COLO668 (cell line): Measurements from ENCODE around the gene INTS1.

Experiments used
- DNase-seq: peaks from one replicate; lab custom pipeline; 2025; ENCODE audit not compliant: unreplicated experiment; lab: John Stamatoyannopoulos, UW

The INTS1 gene

DNA sequence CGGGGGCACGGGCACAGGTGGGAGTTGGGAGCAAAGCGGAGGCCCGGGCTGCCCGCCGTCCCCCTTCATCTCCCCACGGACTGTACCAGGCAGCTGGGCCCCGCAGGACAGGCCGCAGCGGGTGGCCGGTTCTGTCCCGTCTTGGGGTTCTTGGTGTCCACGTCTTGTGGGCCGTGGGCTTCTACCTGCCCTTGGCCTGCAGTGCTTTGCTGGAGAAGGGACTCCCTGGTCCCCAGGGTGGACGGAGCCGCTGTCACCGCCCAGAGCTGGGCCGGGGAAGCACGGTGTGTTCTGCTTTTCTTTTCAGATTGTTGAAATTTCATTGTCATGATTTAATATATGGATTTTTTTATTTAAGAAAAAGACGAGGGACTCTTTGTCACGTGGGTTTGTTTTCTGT lies 38.1 kb upstream of the INTS1 start:
- no peak for DNase-seq

DNA sequence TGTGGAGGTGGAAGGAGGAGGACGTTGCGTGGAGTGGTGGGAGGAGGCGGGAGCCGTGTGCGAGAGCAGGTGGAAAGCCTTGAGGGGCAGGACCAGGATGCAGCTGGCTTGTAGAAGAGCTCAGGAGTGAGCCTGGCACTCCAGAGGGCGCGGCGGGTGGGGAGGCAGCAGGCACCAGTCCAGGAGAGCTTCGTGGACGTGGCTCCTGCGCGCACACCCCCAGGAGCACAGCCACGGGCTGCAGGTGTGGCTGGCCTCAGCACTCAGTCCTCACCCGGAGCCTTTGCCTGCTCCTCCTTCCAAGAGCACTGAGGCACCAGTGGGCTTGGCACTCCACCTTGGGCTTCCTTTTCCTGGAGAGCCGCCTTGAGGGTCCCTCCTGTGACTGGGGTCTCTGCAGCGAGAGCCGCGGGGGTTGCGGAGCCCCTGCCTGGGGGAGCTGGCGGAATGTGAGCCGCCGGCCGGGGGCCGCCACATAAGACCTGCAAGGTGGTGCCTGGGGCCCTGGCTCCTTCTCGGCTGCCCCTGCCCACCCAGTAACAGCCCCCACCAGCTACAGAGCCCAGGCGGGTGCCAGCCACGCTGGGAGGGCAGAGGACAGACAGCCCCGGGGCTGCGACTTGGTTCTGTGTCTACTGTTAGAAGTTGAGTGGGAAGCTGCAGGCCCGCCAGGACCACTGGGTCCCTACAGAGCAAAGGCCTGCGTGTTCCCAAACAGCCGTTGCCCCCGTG lies 37.4 kb upstream of the INTS1 start:
- DNase-seq: no peak

DNA sequence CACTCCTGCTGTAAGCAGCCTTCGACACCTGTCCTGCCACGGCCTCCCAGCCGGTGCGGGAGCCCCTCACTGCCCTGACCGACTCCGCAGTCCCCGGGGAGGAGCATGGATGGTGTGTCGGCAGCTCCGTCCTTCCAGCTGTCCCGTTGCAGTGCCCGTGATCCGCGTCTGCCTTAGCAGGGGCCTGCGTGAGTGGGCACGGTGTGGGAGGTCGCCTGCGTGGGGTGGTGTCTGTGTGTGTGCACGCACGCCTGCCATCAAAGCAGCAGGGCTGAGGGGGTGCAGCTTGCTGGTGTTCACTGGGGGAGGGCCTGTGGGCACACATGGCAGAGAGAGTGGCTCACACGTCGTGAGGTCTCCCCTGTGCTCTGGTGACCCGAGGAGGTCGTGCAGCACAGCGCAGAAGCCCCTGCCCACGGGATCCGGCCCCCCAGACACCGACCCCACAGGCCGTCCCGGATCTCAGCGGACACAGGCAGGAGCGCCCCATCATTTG lies 36.6 kb upstream of the INTS1 start:
- no peak for DNase-seq

DNA sequence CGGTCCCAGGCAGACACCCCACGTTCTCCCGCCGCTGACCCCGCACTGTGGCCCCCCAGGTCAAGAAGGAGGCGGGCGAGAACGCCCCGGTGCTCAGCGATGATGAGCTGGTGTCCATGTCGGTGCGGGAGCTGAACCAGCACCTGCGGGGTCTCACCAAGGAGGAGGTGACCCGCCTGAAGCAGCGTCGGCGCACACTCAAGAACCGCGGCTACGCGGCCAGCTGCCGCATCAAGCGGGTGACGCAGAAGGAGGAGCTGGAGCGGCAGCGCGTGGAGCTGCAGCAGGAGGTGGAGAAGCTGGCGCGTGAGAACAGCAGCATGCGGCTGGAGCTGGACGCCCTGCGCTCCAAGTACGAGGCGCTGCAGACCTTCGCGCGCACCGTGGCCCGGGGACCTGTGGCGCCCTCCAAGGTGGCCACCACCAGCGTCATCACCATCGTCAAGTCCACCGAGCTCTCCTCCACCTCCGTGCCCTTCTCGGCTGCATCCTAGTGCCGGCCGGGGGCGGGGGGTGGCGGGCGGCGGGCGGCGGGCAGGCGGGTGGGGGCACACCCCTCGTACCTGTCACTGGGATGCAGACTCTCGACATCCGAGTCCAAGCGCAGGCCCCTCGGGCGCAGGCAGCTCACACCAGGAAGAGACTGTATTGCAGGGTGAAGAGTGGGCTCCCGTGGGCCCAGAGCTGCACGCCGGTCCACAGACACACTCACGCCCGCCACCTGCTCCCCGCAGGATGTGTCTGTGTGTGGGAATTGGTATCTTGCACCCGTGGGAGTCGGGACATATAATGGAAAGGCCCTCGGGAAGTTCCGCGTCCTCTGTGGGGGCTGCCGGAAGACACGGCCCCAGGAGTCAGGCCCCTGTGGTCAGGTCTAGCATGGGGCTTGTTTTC lies 35.9 kb upstream of the INTS1 start:
- no peak for DNase-seq

DNA sequence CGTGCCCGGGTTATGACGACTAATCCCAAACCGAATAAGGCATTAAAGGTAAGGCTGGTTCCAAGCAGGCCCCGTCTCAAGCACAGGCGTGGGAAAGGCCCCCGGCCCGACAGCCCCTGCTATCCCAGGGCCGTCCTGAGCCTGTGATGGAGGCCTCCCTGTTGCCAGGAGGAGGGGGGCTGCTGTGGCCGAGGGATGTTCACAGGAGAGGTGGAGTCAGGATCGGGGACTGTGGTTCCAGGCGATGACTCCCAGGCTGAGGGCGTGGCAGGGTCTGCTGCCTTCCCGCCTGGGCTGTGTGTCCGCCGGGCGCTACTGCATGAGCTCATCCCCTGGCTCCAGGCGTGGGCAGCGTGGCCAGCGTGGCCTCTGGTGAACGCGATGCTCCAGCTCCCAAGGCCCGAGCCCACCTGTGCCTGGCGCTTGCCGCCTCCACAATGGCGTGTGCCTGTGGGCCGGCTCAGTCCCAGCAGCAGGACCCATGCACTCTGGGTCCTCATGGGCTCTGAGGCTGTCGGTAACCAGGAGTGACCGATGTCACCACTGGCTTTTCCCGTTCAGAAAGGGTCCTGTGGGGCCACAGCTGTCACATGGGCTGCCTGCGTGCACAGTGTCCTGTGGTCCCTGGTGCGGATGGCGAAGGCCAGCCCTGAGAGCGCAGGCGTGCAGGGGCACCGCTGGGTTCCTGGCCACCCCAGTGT lies 35.1 kb upstream of the INTS1 start:
- DNase-seq: no peak

DNA sequence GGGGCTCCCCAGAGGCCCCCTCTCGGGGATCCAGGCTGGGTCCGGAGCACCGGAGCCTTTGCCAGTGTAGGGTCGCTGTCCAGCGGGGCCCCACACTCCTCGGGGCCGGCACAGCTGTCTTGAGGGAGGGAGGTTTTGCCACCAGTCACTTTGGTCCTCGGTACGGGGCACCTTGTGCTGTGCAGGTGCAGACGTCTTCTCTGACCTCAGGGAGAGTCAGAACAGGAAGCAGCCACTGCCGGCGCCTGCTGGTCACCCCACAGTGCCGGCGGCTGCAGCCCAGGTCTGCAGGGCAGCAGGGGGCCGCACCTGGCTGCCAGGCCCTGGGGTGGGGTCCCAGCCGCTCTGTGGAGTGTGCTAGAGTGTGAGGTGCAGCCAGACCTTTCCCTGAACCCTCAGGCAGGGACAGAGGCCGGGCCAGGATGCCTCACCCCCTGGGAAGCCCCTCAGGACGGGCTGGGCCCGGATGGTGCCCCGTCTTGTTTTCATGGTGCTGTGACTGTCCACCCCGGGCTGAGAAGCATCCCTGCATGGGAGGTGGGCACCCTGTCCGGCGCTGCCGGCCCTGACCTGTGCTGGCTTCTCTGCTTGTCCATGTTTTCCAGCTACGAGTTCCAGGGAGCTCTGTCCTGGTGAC lies 34.5 kb upstream of the INTS1 start:
- DNase-seq: no peak

DNA sequence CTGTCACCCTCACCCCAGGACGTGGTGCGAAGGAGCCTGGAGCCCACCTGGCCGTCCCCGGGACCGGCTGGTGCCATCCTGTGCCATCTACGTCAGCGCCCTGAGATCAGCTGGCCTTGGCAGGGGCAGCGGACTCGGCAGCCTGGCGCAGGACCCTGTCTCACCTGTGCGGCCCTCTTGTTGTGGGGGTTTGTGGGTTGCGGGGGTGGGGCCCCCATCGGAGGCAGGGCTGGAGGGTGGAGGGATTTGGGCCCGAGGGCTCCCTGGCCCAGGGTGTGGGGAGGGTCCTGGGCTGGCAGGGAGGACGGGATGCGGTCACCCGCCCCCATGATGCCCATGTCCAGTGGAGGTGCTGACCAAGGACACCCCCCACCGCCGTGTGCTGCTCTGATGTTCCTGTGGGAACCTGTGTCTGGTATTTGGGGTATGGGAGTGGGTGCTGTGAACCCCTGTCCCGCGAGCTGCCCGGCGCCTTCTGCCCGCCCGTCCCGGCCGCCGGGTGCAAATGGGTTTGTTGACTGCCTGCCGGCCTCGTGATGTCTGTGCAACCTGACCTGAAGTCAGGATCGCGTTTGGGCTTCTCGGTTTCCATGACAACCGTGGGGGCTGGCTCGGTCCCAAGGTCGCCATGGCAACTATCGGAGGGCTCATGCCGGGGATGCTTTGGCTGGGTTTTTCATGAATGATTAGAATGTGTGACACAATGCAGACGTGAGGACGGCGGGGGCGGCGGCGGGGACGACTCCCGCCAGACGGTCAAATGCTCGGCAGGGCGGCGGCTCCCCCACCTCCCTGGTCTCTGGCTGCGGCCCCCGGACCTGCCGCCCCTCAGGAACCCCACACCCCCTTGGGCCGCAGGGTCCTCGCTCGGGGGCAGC lies 33.6 kb upstream of the INTS1 start:
- no peak for DNase-seq

DNA sequence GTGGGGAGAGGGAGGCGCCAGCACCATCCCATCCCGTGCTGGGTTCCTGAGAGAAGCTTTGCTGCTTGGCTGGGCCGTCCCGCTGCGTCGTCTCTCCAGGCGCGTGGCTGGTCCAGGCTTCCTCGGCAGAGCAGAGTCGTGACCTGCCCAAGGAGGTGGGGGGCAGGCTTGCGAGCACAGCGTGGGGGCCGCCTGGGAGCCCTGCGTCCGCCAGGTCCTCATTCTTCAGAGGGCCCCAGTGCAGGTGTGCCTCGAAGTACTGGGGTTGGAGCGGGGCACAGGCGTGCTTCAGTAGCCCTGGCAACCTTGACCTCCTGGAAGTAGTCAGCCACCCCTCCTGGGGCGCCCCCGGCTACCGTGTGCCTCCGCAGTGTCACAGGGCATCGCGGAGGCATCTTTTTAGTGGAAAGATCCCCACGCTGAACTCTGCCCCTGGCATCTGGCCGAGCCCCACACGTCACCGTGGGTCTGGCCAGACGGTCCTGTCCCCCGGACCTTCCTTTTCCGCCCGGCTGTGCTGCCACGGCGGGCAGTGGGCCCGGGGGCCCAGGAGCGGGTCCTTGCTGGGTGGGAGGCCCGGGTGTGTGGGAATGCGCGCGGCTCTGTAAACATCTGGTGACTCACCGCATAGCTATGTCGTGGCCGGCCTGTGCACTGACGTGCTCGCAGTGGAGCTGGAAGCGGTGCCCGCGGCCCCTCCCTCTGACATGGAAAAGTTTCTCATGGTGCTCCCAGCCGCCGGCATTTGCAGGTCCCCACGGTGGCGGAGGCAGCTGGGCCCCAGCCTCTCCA lies 32.8 kb upstream of the INTS1 start:
- peak; percentile 47 for DNase-seq

DNA sequence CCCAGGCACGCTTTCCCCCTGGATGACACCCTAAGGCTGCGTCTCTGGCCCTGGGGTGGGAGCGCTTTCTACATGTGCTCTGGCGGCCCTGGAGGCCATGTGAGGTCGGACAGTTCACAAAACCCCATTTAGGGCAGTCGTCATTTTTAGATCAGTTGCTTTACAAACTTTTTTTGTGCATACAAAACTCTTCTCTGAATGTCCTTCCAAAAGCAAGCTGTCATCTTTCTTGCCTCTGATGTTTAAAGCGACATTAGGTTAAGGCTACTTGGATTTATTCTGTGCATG lies 32.2 kb upstream of the INTS1 start:
- no peak for DNase-seq

DNA sequence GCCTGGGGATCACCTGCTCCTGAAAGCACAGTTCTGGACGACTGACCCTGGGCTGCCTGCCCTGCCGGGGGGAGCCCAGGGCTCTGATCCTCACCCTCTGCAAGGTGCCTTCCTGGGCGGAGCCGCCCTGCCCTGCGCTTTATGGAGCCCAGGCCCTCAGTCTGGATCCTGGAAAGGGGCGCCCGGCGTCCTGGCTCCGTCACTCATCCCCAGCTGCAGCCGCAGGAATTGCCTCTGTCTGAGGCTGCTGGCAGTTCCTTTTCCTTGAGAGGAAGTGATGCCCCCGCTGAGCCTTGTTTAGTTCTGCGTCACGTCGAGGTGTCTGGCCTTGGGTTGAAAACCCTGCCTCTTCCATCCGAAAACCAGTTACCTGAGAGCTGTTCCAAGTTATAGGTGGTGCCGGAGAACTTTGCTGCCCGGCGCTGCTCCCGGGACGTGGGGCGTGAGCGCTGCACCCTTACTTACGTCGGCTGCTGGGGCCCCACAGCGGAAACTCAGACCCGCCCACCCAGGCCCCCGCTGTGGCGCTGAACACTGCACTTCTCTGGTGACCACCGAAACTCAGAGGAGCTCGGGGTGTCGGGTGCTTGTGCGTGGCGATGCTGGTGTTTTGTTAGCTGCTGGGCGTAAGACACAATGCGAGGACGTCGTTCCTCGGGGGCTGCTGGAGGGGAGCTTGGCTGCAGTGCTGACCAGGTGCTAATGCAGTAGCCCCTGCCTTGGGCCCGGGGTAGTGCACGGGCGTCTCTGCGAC lies 31.7 kb upstream of the INTS1 start:
- no peak for DNase-seq

DNA sequence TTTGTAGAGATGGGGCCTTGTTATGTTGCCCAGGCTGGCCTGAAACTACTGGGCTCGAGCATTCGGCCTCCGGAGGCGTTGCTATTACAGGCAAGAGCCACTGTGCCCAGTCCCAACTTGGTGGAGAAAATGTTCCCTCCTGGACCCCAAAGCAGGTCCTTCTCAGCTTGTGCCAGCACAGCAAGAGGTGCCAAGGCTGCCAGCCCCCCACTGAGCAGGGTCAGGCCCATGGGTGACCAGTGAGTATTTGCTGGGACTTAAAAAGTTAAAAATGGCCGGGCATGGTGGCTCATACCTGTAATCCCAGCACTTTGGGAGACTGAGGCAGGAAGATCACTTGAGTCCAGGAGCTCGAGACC lies 30.9 kb upstream of the INTS1 start:
- DNase-seq: no peak

DNA sequence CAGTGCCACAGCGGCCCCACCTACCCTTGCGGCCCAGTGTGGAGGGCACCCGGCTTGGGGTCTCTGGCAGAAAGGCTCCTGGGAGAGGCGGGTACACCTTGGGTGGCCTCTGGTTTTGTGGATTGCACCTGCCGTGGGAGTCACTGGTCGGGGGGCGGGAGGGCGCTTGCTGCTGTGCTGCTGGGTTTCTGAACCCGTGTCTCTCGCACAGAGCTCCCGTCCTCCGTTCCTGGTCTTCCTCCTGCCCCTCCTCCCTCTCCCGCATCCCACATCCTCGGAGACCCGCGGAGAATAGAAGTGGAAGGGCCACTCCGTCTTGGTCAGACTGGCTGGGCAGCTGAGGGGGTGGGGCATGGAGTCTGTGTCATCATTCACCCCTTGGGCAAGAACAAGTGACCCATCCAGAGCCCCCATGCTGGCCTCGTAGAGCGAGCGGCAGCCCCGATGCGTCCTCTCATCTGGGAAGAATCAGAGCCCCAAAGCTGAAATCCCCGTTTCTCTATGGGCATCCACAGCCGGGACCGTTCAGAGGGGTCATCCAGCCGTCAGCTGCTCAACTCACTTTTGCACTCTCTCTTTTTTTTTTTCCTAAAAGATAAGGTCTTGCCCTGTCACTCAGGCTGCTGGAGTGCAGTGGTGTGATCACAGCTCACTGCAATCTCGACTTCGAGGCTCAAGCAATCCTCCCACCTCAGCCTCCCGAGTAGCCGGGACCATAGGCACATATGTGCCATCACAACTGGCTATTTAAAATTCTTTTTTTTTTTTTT lies 30.3 kb upstream of the INTS1 start:
- no peak for DNase-seq

DNA sequence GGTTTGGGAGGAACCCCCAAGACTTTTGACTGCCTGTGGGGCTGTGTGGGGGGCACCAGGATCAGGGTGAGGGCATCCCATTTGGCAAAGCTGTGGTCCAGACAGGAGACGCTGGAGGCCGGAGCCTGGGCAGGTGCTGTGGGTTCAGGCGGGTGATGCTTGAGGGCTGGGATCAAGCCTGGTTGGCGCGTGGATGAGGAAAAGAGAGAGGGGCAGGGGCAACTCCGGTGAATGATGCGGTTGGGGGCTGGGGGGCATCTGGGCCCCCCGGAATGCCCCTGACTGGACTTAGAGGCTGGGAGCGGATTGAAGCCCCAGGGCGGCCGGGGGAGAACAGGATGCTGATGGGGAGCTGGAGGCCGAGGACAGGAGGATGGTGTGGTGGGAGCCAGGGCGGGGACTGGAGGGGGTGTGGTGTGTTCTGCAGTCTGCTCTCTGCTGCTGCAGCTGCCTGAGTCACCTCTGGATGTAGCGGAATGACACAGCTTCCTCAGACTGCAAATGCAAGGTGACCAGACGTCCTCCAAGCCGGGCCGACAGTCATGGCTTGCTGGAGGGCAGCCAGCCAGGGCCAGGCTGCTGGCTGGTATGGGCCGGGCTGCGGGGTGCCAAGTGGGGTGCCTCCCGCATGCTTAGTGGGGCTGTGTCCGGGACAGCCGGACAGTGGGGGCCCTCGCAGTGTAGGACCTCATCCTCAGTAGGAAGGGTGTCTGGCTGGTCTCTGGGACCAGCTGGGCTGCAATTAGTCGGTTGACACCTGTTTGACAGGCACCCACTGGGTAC lies 29.5 kb upstream of the INTS1 start:
- peak; percentile 20 for DNase-seq

DNA sequence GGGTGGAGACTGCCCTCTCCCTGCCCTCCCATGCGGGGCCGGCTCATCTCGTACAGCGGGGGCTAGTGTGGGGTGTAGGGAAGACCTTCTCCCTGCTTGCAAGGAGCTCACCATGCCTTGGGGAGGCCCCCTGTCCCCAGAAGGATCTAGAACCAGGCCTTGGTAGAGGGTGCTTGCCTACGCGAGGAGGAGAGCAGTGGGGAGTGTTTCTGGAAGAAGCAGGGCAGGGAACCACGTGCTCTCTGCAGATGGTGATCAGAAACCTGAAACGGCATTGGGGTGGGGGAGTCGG lies 29.0 kb upstream of the INTS1 start:
- DNase-seq: no peak

DNA sequence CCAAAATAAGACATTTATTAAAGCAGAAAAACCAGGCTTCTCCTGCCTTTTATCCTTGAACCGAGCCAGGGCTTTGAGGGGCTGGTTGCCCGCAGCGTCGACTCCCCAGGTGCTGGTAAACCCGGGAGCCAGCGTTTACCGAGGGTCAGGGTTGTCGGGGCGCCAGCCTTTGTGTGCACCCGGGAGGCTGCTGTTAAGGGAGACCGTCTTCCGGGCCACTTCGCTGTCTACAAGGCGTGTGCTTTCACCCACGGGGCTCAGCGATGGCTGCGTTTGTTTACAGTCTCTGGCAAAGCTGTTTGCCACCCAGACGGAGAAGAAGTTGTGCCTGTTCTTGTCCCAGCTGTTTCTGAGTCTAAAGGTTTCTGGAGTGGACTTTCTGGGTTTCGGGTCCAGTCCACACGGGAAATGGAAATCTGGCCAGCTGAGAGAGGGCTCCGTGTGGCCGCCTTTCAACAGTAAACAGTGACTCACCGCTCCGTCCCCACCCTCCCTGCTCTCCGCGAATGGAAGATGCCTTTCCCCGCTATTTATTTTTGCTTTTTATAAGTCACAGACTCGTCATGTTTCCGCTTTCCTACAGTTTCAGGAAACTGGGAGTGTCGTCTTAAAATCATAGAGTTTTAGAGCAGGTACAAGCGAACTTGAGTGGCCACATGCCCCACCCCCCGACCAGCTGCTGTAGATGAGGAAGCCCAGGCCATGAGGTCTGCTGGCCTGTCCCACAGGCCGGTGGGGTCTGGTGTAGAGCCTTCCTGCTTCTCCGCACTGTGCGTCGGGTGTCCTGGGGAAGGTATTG lies 28.5 kb upstream of the INTS1 start:
- peak; percentile 86 for DNase-seq

DNA sequence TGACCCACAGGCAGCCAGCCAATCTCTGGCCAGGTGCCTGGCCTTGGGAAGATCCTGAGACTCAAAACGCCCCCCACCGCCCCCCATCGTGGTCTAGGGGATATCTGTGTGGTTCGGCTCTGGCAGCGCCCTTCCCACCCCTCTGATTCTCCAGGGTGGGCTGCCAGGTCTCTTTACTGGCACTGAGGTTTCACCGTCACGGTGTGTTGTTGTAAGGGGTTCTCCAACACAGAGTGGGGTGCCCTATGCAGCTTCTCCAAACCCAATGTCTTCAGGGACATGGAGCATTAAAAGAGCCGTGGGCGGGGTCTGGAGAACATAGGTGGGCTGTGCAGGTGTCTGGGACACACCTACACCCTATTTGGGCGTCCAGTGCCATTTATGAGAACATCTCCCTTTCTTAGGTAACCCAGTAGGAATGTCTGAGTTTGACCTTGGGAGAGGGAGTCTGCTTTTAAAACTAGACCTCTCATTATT lies 27.8 kb upstream of the INTS1 start:
- DNase-seq: no peak
